HEK293T (cell line): Measurements from ENCODE around the gene UVSSA.

Source experiments
- HDGF ChIP-seq: fragments of 450-650 bp; IDR thresholded peaks from 2 replicates; pipeline ENCODE4 v1.6.1; 2017; ENCODE audit warnings: antibody characterized with exemption, borderline replicate concordance
- SP1 ChIP-seq: fragments of 450-650 bp; IDR thresholded peaks from 2 replicates; pipeline ENCODE4 v1.6.1; 2017
- SUZ12 ChIP-seq: fragments of 450-650 bp; IDR thresholded peaks from 2 replicates; pipeline ENCODE4 v1.6.1; 2016; ENCODE audit warnings: mild to moderate bottlenecking
- ZNF384 ChIP-seq: fragments of 450-650 bp; IDR thresholded peaks from 2 replicates; pipeline ENCODE4 v1.6.1; 2016
- TF ChIP-seq, protein P1 (sequence below): fragments of 450-650 bp; IDR thresholded peaks from 2 replicates; pipeline ENCODE4 v1.6.1; 2016

DNA sequence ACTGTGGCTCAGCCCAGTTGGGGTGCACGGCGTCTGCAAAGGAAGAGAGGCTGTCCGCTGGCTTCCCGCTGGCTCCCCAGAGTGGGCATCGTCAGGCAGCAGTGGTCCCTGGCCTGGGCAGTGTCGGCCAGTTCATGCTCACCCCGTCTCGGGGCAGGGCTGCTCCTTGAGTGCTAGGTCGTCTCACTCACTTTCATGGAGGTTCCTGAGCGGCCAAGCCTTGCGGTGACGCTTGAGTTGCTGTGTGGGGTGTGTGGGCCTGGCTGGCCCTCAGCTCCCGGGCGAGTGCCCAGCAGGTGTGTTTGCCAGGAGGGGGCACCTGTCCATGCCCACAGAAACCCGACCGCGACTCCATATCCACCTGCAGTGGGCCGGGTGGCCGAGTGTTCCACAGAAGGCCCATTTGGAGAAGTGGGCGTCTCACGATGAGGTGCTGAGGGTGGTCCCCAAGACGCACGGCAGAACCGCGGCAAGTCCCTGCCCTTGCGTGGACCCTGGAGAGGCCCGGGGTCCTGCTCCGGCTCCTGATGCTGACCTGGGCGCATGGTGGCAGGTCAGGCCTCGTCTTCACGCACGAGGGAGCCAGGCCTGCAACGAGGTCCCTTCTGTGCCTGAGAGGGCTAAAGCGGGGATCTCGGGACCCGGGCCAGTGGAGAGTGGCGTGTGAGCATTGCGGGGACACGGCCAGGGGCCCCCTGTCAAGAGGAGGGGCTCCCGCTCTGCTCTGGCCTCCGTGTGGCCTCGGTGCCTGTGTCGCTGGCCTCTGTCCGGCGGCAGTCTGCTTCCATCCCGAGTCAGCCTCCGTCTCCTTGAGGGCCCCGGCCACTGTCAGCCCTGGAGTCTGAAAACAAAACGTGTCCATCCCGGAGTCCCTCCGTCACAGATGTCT lies 18.5 kb upstream of the UVSSA start:
- TF ChIP-seq SP1: no peak
- no peak for TF ChIP-seq SUZ12
- TF ChIP-seq, protein P1, sequence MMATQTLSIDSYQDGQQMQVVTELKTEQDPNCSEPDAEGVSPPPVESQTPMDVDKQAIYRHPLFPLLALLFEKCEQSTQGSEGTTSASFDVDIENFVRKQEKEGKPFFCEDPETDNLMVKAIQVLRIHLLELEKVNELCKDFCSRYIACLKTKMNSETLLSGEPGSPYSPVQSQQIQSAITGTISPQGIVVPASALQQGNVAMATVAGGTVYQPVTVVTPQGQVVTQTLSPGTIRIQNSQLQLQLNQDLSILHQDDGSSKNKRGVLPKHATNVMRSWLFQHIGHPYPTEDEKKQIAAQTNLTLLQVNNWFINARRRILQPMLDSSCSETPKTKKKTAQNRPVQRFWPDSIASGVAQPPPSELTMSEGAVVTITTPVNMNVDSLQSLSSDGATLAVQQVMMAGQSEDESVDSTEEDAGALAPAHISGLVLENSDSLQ: no peak
- no peak for TF ChIP-seq HDGF
- no peak for TF ChIP-seq ZNF384
